HepG2 (cell line): ENCODE results near the gene FOXD4L1. TPM values are rescaled to one million over a fixed set of nuclear protein-coding genes. Genes with fewer than 3 reads are reported as not detected.
"Not testable (repeated sequence)": the region's sequence is repeated elsewhere in the genome, so short reads cannot be mapped to it uniquely, and the experiment has no call there.

Experiments
- ATAC-seq: fragments of 200-7000 bp; cut with Tn5 transposase; 3 replicates; pipeline ENCODE4 v1.9.1; 2020; ENCODE audit warnings: mild to moderate bottlenecking, moderate library complexity
- BruUV-seq: library from RNA; stranded (reverse); fragments of 400-500 nt; replicated peaks from 2 replicates; lab custom pipeline; 2021; lab: Mats Ljungman, UMichigan
- CTCF ChIA-PET: fragments of 300-600 bp; formaldehyde crosslinking; extraction: SDS; loops from one replicate; lab custom pipeline; 2021; ENCODE audit warnings: low total read pairs, inconsistent platforms, low intra/inter-chr PET ratio; lab: Yijun Ruan, JAX
- POLR2A ChIA-PET: fragments of 350-600 bp; sonication (Branson Sonifier 250); formaldehyde crosslinking; loops from one replicate; lab custom pipeline; 2020; ENCODE audit warnings: antibody characterized with exemption, inconsistent platforms; lab: Yijun Ruan, JAX
- DNase-seq: peaks from one replicate; pipeline ENCODE4 v3.0.0-alpha.2; 2015; ENCODE audit warnings: low spot score
- FAIRE-seq: peaks from 3 replicates; lab custom pipeline; 2011; peaks lifted over from hg19 to GRCh38; lab: Jason Lieb, UNC
- H2AFZ ChIP-seq: one replicate; pipeline ENCODE4 v1.6.1; 2011; ENCODE audit warnings: low read length, inconsistent platforms
- H3K27ac ChIP-seq: fragments of 300-600 bp; 3 replicates; pipeline ENCODE4 v1.8.0; 2011; ENCODE audit warnings: mixed run types, mild to moderate bottlenecking, mixed read lengths, low read length, inconsistent platforms; ENCODE audit not compliant: insufficient read depth; ENCODE audit errors: extremely low read length
- H3K27me3 ChIP-seq, 2 experiments: fragments of 200-600 bp in 1 of 2; 2 replicates in 1 of 2; 3 replicates in 1 of 2; pipeline versions ENCODE4 v1.6.0 to v1.8.0; 2011; ENCODE audit warnings: low read length in 2 of 2, mild to moderate bottlenecking in 2 of 2, moderate library complexity in 2 of 2, inconsistent platforms in 1 of 2; ENCODE audit not compliant: insufficient read depth in 2 of 2, control insufficient read depth in 1 of 2
- H3K36me3 ChIP-seq, 2 experiments: fragments of 200-600 bp in 1 of 2; replicated peaks in 1 of 2; 2 replicates in 1 of 2; 3 replicates in 1 of 2; pipeline versions ENCODE4 v1.5.1 to v1.8.0; 2011; ENCODE audit warnings: low read length in 2 of 2, inconsistent platforms in 1 of 2; ENCODE audit not compliant: insufficient read depth in 2 of 2, control insufficient read depth in 1 of 2
- H3K4me1 ChIP-seq: 2 replicates; pipeline ENCODE4 v1.5.1; 2012; ENCODE audit warnings: low read length, inconsistent platforms; ENCODE audit not compliant: insufficient read depth
- H3K4me2 ChIP-seq: 2 replicates; pipeline ENCODE4 v1.6.0; 2011; ENCODE audit warnings: low read depth, low read length, inconsistent platforms
- H3K4me3 ChIP-seq, 3 experiments: fragments of 200-600 bp in 1 of 3; sonication (generic), shearing (Covaris generic) in 1 of 3; replicated peaks in 1 of 3; 2 replicates each; pipeline ENCODE4 v1.5.1; 2011 to 2016; ENCODE audit warnings: low read length in 3 of 3, inconsistent platforms in 2 of 3, low read depth in 2 of 3, mild to moderate bottlenecking in 2 of 3, control low read depth in 1 of 3, mixed read lengths in 1 of 3; ENCODE audit not compliant: insufficient read depth in 1 of 3
- H3K79me2 ChIP-seq: one replicate; pipeline ENCODE4 v1.6.1; 2011; ENCODE audit warnings: low read length, inconsistent platforms; ENCODE audit not compliant: insufficient read depth
- H3K9ac ChIP-seq: 2 replicates; pipeline ENCODE4 v1.6.0; 2011; ENCODE audit warnings: mild to moderate bottlenecking, low read depth, low read length, inconsistent platforms; ENCODE audit not compliant: insufficient read depth
- H3K9me3 ChIP-seq: 2 replicates; pipeline ENCODE4 v1.5.1; 2012; ENCODE audit warnings: mild to moderate bottlenecking, low read length
- H4K20me1 ChIP-seq: 2 replicates; pipeline ENCODE4 v1.6.0; 2011; ENCODE audit warnings: inconsistent platforms, mild to moderate bottlenecking, low read length, moderate library complexity; ENCODE audit not compliant: insufficient read depth
- CTCF ChIP-seq: sonication (generic); formaldehyde crosslinking; IDR thresholded peaks from 2 replicates; pipeline ENCODE4 v1.5.0; 2020; ENCODE audit warnings: mild to moderate bottlenecking, missing genetic modification reagents, moderate library complexity
- RAD21 ChIP-seq: fragments of 450-650 bp; formaldehyde crosslinking; IDR thresholded peaks from 2 replicates; pipeline ENCODE4 v1.5.0; 2020; ENCODE audit warnings: mild to moderate bottlenecking
- ZNF777 ChIP-seq: sonication (generic); formaldehyde crosslinking; IDR thresholded peaks from 2 replicates; pipeline ENCODE4 v1.4.0; 2020; ENCODE audit warnings: missing genetic modification reagents
- WGBS: methylation state at CpG from one replicate; pipeline ENCODE4 v1.1.6; 2017; ENCODE audit warnings: low lambda C conversion rate; 5-methylcytosine and 5-hydroxymethylcytosine counted together
- in situ Hi-C: cut with HindIII; loops from 2 replicates; pipeline ENCODE4 v1.10.0; 2017; ENCODE audit warnings: low pct_unique_long_range_greater_than_20kb; ENCODE audit not compliant: extremely low pct_ligation_motif_present
- intact Hi-C: fragments of 100-400 bp; cut with micrococcal nuclease; formaldehyde crosslinking; loops from one replicate; pipeline ENCODE4 v1.10.0; 2022; ENCODE audit not compliant: unreplicated experiment
- polyA plus RNA-seq, 8 experiments: library from polyadenylated mRNA; depleted of rRNA in 3 of 8; stranded (reverse) in 7 of 8; unstranded in 1 of 8; fragments of >200 nt; fragmentation: Illumina TruSeq in 4 of 8; extraction: Trizol in 4 of 8; gene quantifications; 2 replicates each; pipeline versions ENCODE4 v1.2.1 to v1.2.3, GENCODE V29; 2011 to 2016; ENCODE audit warnings: low read depth in 4 of 8, missing spikeins in 1 of 8, mixed read lengths in 1 of 8; ENCODE audit not compliant: insufficient read depth in 1 of 8
- total RNA-seq, 5 experiments: library from RNA; depleted of rRNA; stranded (reverse); fragments of >200 nt; fragmentation: Illumina TruSeq; extraction: Trizol; gene quantifications; 2 replicates each; pipeline ENCODE4 v1.2.3, GENCODE V29; 2016; ENCODE audit warnings: low read depth in 1 of 5

The FOXD4L1 gene
- total and polyA plus RNA-seq, 2 of the 13 experiments (the other 11 are each of a cell fraction or from before 2014, with no cell fraction given) = 0.18 to 0.29 TPM

GRCh38 chr2:113541976-113542485 lies 43.6 kb downstream of the FOXD4L1 start:
- DNase-seq, POLR2A ChIA-PET, H4K20me1 ChIP-seq, H3K27ac ChIP-seq, H3K9me3 ChIP-seq, CTCF ChIA-PET, FAIRE-seq, in situ Hi-C loops, BruUV-seq, H3K79me2 ChIP-seq, H3K4me1 ChIP-seq: not testable (repeated sequence)
- H3K4me3 ChIP-seq = peak overlapping the region in 2 of 3 experiments; percentile 54 to 74; a peak in 3 of 6 replicates
- 10% methylated on average over 37 of the region's 64 CpGs for WGBS
- peak overlapping the region; percentile 78 for H3K4me2 ChIP-seq
- 0 out of 2 replicates have a peak, but pooled peaks have one; percentile 32 for TF ChIP-seq RAD21
- TF ChIP-seq ZNF777 = peak; percentile 97
- TF ChIP-seq CTCF (CRISPR knock-in tag) = peak; percentile 12; the same call in 1 of the 2 replicates
- TF ChIP-seq, all 625 proteins: peak for 3; not testable (repeated sequence) for 622
- H3K9ac ChIP-seq, H3K36me3 ChIP-seq, H2AFZ ChIP-seq, H3K27me3 ChIP-seq, intact Hi-C loops: not testable (repeated sequence)
- peak; percentile 91 for ATAC-seq

- POLR2A ChIA-PET, H3K4me1 ChIP-seq, BruUV-seq, H3K9me3 ChIP-seq, H4K20me1 ChIP-seq, CTCF ChIA-PET, H2AFZ ChIP-seq, H3K27ac ChIP-seq, H3K79me2 ChIP-seq, FAIRE-seq, H3K27me3 ChIP-seq, H3K9ac ChIP-seq, DNase-seq, H3K4me2 ChIP-seq, H3K4me3 ChIP-seq, in situ Hi-C loops, intact Hi-C loops, ATAC-seq, H3K36me3 ChIP-seq: not testable (repeated sequence)
- WGBS = 35% methylated on average over 5 of the region's 9 CpGs
These were observed 44.1 kb downstream of the FOXD4L1 start for GRCh38 chr2:113542529-113542928.

Other genes starting within 250 kb of the FOXD4L1 start
- 1.3 and 1.5 TPM in 2 replicates for gene PAX8, start 219.7 kb upstream of the FOXD4L1 start, total RNA-seq (2016; rRNA removed; fragmentation: Illumina TruSeq; extraction: Trizol)
- 8.1 and 8.8 TPM in 2 replicates for gene PAX8, start 219.7 kb upstream of the FOXD4L1 start, polyA plus RNA-seq (2011; rRNA removed)
- gene ZNG1B, start 61.0 kb upstream of the FOXD4L1 start, total RNA-seq (2016; rRNA removed; fragmentation: Illumina TruSeq; extraction: Trizol) = 72.2 and 85.2 TPM in 2 replicates
- gene ZNG1B, start 61.0 kb upstream of the FOXD4L1 start, polyA plus RNA-seq (2011; rRNA removed) = 26.6 and 33.8 TPM in 2 replicates
- 2.9 and 9.6 TPM in 2 replicates for gene RABL2A, start 128.6 kb downstream of the FOXD4L1 start, total RNA-seq (2016; rRNA removed; fragmentation: Illumina TruSeq; extraction: Trizol)
- gene RABL2A, start 128.6 kb downstream of the FOXD4L1 start, polyA plus RNA-seq (2011; rRNA removed) = 13.4 and 16.4 TPM in 2 replicates